LNCAP (cell line): Measurements from ENCODE around the gene GOLGA3.

Source experiments
- TF ChIP-seq, protein P1 (sequence below): fragments of 450-650 bp; IDR thresholded peaks from 2 replicates; pipeline ENCODE4 v1.5.1; 2017; ENCODE audit warnings: mild to moderate bottlenecking

Gene GOLGA3

DNA sequence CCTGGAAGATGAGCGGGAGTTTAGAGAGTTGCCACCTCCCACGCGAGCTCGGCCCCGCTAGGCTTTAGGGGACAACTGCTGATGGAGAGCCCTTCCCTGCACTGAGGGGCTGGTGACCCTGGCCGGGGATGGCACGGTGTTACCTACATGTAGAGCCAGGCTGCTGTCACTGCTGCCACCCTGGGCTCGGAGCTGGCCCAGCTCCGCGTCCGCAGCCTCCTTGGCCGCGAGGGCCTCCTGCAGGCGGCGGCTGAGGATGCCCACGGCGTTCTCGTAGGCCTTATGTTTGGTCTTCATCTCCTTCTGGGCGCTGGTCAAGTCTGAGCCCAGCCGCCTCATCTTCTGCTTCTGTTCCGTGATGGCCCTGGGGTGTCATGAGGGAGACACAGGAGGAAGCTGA lies 42.5 kb downstream of the GOLGA3 start:
- TF ChIP-seq, protein P1, sequence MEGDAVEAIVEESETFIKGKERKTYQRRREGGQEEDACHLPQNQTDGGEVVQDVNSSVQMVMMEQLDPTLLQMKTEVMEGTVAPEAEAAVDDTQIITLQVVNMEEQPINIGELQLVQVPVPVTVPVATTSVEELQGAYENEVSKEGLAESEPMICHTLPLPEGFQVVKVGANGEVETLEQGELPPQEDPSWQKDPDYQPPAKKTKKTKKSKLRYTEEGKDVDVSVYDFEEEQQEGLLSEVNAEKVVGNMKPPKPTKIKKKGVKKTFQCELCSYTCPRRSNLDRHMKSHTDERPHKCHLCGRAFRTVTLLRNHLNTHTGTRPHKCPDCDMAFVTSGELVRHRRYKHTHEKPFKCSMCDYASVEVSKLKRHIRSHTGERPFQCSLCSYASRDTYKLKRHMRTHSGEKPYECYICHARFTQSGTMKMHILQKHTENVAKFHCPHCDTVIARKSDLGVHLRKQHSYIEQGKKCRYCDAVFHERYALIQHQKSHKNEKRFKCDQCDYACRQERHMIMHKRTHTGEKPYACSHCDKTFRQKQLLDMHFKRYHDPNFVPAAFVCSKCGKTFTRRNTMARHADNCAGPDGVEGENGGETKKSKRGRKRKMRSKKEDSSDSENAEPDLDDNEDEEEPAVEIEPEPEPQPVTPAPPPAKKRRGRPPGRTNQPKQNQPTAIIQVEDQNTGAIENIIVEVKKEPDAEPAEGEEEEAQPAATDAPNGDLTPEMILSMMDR: no peak

DNA sequence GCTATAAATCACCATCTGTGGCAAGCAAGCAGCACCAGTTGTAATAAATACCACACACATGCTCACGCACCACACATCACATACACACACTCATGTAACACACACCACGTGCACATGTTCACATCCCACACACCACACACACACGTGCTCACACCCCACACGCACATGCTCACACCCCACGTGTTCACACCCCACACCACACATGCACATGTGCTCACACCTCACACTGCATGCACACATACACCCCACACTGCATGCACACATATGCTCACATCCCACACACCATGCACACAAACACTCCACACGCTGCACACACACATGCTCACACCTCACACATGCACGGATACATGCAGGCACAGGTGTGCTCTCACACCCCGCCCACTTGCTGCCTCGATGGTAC lies 44.1 kb downstream of the GOLGA3 start:
- TF ChIP-seq, protein P1: no peak

DNA sequence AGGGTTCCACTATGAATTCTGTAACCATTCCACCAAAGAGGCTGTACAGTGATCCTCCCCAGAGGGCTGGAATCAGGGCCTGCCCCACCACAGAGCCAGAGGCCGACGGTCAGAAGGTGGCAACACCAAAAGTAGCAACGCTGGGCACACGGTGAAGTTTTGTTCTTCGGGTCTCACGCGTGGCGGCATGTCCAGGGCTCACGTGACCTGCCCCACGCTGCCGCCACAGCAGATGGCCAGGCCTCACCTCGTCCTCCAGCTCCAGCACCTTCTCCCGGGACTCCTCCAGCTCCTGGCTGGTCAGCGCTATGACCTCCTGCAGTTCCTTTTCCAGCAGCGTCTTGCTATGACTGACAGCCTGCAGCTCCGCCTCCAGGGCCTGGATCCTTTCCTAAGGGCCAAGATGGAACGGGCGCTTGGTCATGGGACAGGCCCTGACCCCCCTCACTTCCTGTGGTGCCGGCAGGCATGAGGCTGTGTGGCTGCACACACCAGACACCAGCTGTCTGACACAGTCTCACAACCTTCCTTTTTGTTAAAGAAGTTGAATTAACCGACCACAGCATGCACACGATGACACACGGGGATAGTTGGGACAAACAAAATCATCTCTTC lies 44.6 kb downstream of the GOLGA3 start:
- TF ChIP-seq, protein P1: no peak

DNA sequence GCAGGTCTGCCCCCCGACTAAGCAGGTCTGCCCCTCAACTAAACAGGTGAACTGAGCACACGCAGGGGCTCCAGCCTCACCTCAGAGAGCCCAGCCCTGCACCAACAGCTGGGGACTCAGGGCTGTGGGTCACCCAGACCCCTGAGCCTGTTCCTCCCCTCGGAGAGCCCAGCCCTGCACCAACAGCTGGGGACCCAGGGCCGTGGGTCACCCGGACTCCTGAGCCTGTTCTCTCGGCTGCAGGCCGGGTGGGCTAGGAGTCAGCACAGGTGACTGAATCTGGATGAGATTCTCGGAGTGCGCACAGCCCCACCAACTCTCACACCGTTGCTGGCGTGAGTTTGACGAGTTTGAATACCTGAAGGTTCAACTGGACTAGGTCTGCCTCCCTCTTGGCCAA lies 46.7 kb downstream of the GOLGA3 start:
- TF ChIP-seq, protein P1: no peak

DNA sequence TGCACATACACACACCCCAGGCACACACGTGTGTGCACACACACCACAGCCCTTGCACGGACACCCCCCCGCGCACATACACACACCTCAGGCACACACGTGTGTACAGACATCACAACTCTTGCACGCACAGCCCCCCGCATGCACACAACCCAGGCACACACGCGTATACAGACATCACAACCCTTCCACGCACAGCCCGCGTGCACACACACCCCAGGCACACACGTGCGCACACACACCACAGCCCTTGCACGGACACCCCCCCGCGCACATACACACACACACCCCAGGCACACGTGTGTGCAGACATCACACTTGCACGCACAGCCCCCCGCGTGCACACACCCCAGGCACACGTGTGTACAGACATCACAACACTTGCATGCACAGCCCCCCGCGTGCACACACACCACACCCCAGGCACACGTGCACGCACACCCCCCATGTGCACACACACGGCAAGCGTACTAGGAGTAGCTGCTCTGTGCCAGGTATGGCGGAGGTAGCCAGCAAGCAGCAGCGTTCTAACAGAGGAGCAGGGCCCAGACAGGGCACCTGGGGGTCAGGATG lies 48.8 kb downstream of the GOLGA3 start:
- TF ChIP-seq, protein P1: no peak

DNA sequence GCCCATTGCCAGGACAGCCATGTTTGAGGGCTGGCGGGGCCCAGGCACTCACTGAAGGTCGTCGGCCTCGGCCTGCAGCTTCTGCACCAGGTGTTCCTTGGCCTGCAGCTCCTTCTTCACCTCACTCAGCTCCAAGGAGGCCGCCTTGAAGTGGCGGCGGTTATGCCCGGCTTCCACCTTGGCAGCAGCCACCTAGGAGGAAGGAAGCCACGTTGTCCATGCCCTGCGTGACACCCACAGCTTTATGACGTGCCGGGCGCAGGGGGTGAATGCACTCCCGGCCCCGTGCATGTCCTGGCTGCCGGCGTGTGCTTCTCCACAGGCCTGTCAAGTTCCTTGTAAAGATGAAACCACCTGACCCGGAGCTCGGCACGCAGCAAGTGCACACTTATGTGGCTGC lies 51.1 kb downstream of the GOLGA3 start:
- TF ChIP-seq, protein P1: no peak

DNA sequence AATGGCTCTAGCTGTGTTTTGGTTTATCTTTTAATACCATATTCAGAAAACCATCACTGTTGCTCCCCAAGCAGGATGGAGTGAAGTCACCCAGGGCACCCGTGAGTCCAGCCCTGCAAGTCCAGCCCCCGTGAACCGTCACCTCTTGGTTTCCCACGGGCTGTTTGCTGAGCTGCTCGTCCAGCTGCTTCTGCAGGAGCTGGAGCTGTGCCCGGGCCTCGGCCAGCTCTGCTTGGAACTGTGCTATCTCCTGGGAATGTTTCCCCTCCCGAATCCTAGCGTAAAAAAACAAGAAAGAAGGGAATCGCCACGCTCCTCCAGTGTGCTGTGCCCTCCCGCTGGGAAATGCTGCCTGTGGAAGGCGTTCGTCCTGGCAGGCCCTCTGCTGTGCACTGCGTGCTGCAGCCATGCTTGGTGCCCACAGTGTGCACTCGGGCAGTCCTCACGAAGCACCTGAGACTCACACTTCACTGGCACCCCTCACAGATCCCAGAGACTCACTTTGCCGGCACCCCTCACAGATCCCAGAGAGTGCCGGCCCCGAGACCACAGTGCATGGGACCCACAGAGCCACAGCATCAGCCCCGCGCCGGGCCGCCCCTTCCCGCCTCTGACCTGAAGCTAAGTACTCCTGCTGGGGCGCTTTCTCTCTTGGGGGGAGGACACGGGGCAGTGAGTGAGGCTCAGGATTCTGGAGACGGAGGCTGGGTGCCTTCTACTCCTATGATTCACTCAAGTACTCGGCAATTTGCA lies 51.7 kb downstream of the GOLGA3 start:
- TF ChIP-seq, protein P1: no peak
